ENCODE data around the gene SPACA7. TPM values are rescaled to one million over a fixed set of nuclear protein-coding genes. Genes with fewer than 3 reads are reported as not detected.
"Not testable (repeated sequence)": the region's sequence is repeated elsewhere in the genome, so short reads cannot be mapped to it uniquely, and the experiment has no call there.

Gene SPACA7
- total and polyA plus RNA-seq, 4 donors: not detected

- Histone ChIP-seq H3K27ac (ENCODE audit: low read depth, low read length) (no peak overlapping the region), H3K4me1 (ENCODE audit: control insufficient read depth, insufficient read depth, low read length) (no peaks in the 10 kb centered on the region), H3K36me3 (ENCODE audit: control insufficient read depth, insufficient read depth, low read length) (no peaks in the 10 kb centered on the region), H3K4me3 (ENCODE audit: low read depth, low read length) (no peak overlapping the region), H3K9me3 (ENCODE audit: control insufficient read depth, insufficient read depth, low read length) (peaks cover 6% of the 10 kb centered on the region), H3K27me3 (ENCODE audit: control insufficient read depth, insufficient read depth, low read length) (no peaks in the 10 kb centered on the region)
- 42% methylated on average over 3 of the region's 5 CpGs for WGBS (ENCODE audit: insufficient coverage)
- peak in 3 of 6 donors; percentile 9 to 24 (median 21) for DNase-seq (ENCODE audit: low read depth in 4 of 6, low spot score in 6 of 6)
These were observed 14.1 kb upstream of the SPACA7 start for GRCh38 chr13:112362021-112362420.

GRCh38 chr13:112363867-112364528 lies 12.2 kb upstream of the SPACA7 start:
- H3K27ac ChIP-seq (ENCODE audit: low read depth, low read length): no peak overlapping the region
- WGBS (ENCODE audit: insufficient coverage): 80% methylated on average over 11 of the region's 12 CpGs
- peaks cover 8% of the 10 kb centered on the region for H3K9me3 ChIP-seq (ENCODE audit: control insufficient read depth, insufficient read depth, low read length)
- no peak overlapping the region for H3K4me3 ChIP-seq (ENCODE audit: low read depth, low read length)
- DNase-seq (ENCODE audit: low read depth in 4 of 6, low spot score in 6 of 6): no peak
- no peaks in the 10 kb centered on the region for H3K27me3 ChIP-seq (ENCODE audit: control insufficient read depth, insufficient read depth, low read length)
- H3K36me3 ChIP-seq (ENCODE audit: control insufficient read depth, insufficient read depth, low read length): no peaks in the 10 kb centered on the region
- no peaks in the 10 kb centered on the region for H3K4me1 ChIP-seq (ENCODE audit: control insufficient read depth, insufficient read depth, low read length)

- H3K36me3 ChIP-seq (ENCODE audit: control insufficient read depth, insufficient read depth, low read length): no peaks in the 10 kb centered on the region
- 70% methylated on average over 4 of the region's 4 CpGs for WGBS (ENCODE audit: insufficient coverage)
- H3K9me3 ChIP-seq (ENCODE audit: control insufficient read depth, insufficient read depth, low read length): peaks cover 8% of the 10 kb centered on the region
- no peak overlapping the region for H3K27ac ChIP-seq (ENCODE audit: low read depth, low read length)
- H3K27me3 ChIP-seq (ENCODE audit: control insufficient read depth, insufficient read depth, low read length): no peaks in the 10 kb centered on the region
- no peaks in the 10 kb centered on the region for H3K4me1 ChIP-seq (ENCODE audit: control insufficient read depth, insufficient read depth, low read length)
- no peak for DNase-seq (ENCODE audit: low read depth in 4 of 6, low spot score in 6 of 6)
- H3K4me3 ChIP-seq (ENCODE audit: low read depth, low read length): no peak overlapping the region
These were observed 9.1 kb upstream of the SPACA7 start for GRCh38 chr13:112366907-112367646.

- Histone ChIP-seq H3K27ac (ENCODE audit: low read depth, low read length) (no peak overlapping the region), H3K36me3 (ENCODE audit: control insufficient read depth, insufficient read depth, low read length) (no peaks in the 10 kb centered on the region), H3K27me3 (ENCODE audit: control insufficient read depth, insufficient read depth, low read length) (no peaks in the 10 kb centered on the region), H3K9me3 (ENCODE audit: control insufficient read depth, insufficient read depth, low read length) (peaks cover 8% of the 10 kb centered on the region), H3K4me3 (ENCODE audit: low read depth, low read length) (no peak overlapping the region), H3K4me1 (ENCODE audit: control insufficient read depth, insufficient read depth, low read length) (no peaks in the 10 kb centered on the region)
- no peak for DNase-seq (ENCODE audit: low read depth in 4 of 6, low spot score in 6 of 6)
- 87% methylated on average over 3 of the region's 8 CpGs for WGBS (ENCODE audit: insufficient coverage)
These were observed 7.3 kb upstream of the SPACA7 start for GRCh38 chr13:112368883-112369282.

- Histone ChIP-seq H3K36me3 (ENCODE audit: control insufficient read depth, insufficient read depth, low read length) (no peaks in the 10 kb centered on the region), H3K27ac (ENCODE audit: low read depth, low read length) (no peak overlapping the region), H3K27me3 (ENCODE audit: control insufficient read depth, insufficient read depth, low read length) (no peaks in the 10 kb centered on the region), H3K4me3 (ENCODE audit: low read depth, low read length) (no peak overlapping the region), H3K4me1 (ENCODE audit: control insufficient read depth, insufficient read depth, low read length) (no peaks in the 10 kb centered on the region), H3K9me3 (ENCODE audit: control insufficient read depth, insufficient read depth, low read length) (peaks cover 8% of the 10 kb centered on the region)
- WGBS (ENCODE audit: insufficient coverage): 100% methylated on average over 2 of the region's 3 CpGs
- DNase-seq (ENCODE audit: low read depth in 4 of 6, low spot score in 6 of 6): no peak
These were observed 5.8 kb upstream of the SPACA7 start for GRCh38 chr13:112370311-112370710.

GRCh38 chr13:112374271-112374670 lies 1.9 kb upstream of the SPACA7 start:
- WGBS (ENCODE audit: insufficient coverage): 97% methylated on average over 10 of the region's 10 CpGs
- DNase-seq (ENCODE audit: low read depth in 4 of 6, low spot score in 6 of 6): no peak
- Histone ChIP-seq H3K36me3 (ENCODE audit: control insufficient read depth, insufficient read depth, low read length) (no peaks in the 10 kb centered on the region), H3K4me3 (ENCODE audit: low read depth, low read length) (no peak overlapping the region), H3K9me3 (ENCODE audit: control insufficient read depth, insufficient read depth, low read length) (peaks cover 2% of the 10 kb centered on the region), H3K27ac (ENCODE audit: low read depth, low read length) (no peak overlapping the region), H3K27me3 (ENCODE audit: control insufficient read depth, insufficient read depth, low read length) (no peaks in the 10 kb centered on the region), H3K4me1 (ENCODE audit: control insufficient read depth, insufficient read depth, low read length) (no peaks in the 10 kb centered on the region)

- H3K9me3 ChIP-seq (ENCODE audit: control insufficient read depth, insufficient read depth, low read length): no peaks in the 10 kb centered on the region
- no peaks in the 10 kb centered on the region for H3K4me1 ChIP-seq (ENCODE audit: control insufficient read depth, insufficient read depth, low read length)
- WGBS (ENCODE audit: insufficient coverage): 66% methylated on average over 8 of the region's 8 CpGs
- H3K4me3 ChIP-seq (ENCODE audit: low read depth, low read length): no peak overlapping the region
- no peaks in the 10 kb centered on the region for H3K27me3 ChIP-seq (ENCODE audit: control insufficient read depth, insufficient read depth, low read length)
- peak in 1 of 6 donors; percentile 22 for DNase-seq (ENCODE audit: low read depth in 4 of 6, low spot score in 6 of 6)
- H3K36me3 ChIP-seq (ENCODE audit: control insufficient read depth, insufficient read depth, low read length): no peaks in the 10 kb centered on the region
- H3K27ac ChIP-seq (ENCODE audit: low read depth, low read length): no peak overlapping the region
These were observed 15.6 kb downstream of the SPACA7 start for GRCh38 chr13:112391746-112392145.

- Histone ChIP-seq H3K27me3 (ENCODE audit: control insufficient read depth, insufficient read depth, low read length) (no peaks in the 10 kb centered on the region), H3K4me3 (ENCODE audit: low read depth, low read length) (no peak overlapping the region), H3K27ac (ENCODE audit: low read depth, low read length) (no peak overlapping the region), H3K4me1 (ENCODE audit: control insufficient read depth, insufficient read depth, low read length) (no peaks in the 10 kb centered on the region), H3K36me3 (ENCODE audit: control insufficient read depth, insufficient read depth, low read length) (no peaks in the 10 kb centered on the region), H3K9me3 (ENCODE audit: control insufficient read depth, insufficient read depth, low read length) (no peaks in the 10 kb centered on the region)
- 0% methylated on average over 2 of the region's 4 CpGs for WGBS (ENCODE audit: insufficient coverage)
- no peak for DNase-seq (ENCODE audit: low read depth in 4 of 6, low spot score in 6 of 6)
These were observed 16.6 kb downstream of the SPACA7 start for GRCh38 chr13:112392719-112393118.

GRCh38 chr13:112395022-112395421 lies 18.9 kb downstream of the SPACA7 start:
- WGBS (ENCODE audit: insufficient coverage): 44% methylated on average over 12 of the region's 16 CpGs
- not testable (repeated sequence) for H3K27ac ChIP-seq (ENCODE audit: low read depth, low read length); H3K27me3 ChIP-seq (ENCODE audit: control insufficient read depth, insufficient read depth, low read length); H3K4me1 ChIP-seq (ENCODE audit: control insufficient read depth, insufficient read depth, low read length); H3K9me3 ChIP-seq (ENCODE audit: control insufficient read depth, insufficient read depth, low read length); DNase-seq (ENCODE audit: low read depth in 4 of 6, low spot score in 6 of 6); H3K36me3 ChIP-seq (ENCODE audit: control insufficient read depth, insufficient read depth, low read length); H3K4me3 ChIP-seq (ENCODE audit: low read depth, low read length)

GRCh38 chr13:112395941-112396340 lies 19.8 kb downstream of the SPACA7 start:
- H3K27ac ChIP-seq (ENCODE audit: low read depth, low read length); H3K4me1 ChIP-seq (ENCODE audit: control insufficient read depth, insufficient read depth, low read length); H3K36me3 ChIP-seq (ENCODE audit: control insufficient read depth, insufficient read depth, low read length); H3K9me3 ChIP-seq (ENCODE audit: control insufficient read depth, insufficient read depth, low read length); H3K4me3 ChIP-seq (ENCODE audit: low read depth, low read length); DNase-seq (ENCODE audit: low read depth in 4 of 6, low spot score in 6 of 6); H3K27me3 ChIP-seq (ENCODE audit: control insufficient read depth, insufficient read depth, low read length): not testable (repeated sequence)
- WGBS (ENCODE audit: insufficient coverage): 62% methylated on average over 13 of the region's 13 CpGs

Data from spinal cord (tissue), 10 donors.